Esophagus squamous epithelium (tissue), 5 donors: ENCODE results near the gene PRIMPOL. TPM values are rescaled to one million over a fixed set of nuclear protein-coding genes. Genes with fewer than 3 reads are reported as not detected.
"Not testable (repeated sequence)": the region's sequence is repeated elsewhere in the genome, so short reads cannot be mapped to it uniquely, and the experiment has no call there.

Source experiments
- DNase-seq: peaks from one replicate; lab custom pipeline; 2025; lab: John Stamatoyannopoulos, UW
- H3K27ac ChIP-seq, 4 donors: fragments of 200-600 bp; sonication (generic); one replicate each; pipeline ENCODE4 v1.5.1; 2016 to 2019; ENCODE audit warnings: mild to moderate bottlenecking in 1 of 4
- H3K27me3 ChIP-seq, 4 donors: fragments of 200-600 bp; sonication (generic); 1 replicate in 3 of 4; 2 replicates in 1 of 4; pipeline versions ENCODE4 v1.5.1 to v1.6.0; 2017 to 2021; ENCODE audit warnings: antibody characterized with exemption in 1 of 4
- H3K36me3 ChIP-seq, 3 donors: fragments of 200-600 bp; sonication (generic); one replicate each; pipeline ENCODE4 v1.5.1; 2016 to 2019
- H3K4me1 ChIP-seq, 3 donors: fragments of 200-600 bp; sonication (generic); one replicate each; pipeline ENCODE4 v1.5.1; 2017 to 2019
- H3K4me3 ChIP-seq, 4 donors: fragments of 200-600 bp; sonication (generic); 1 replicate in 3 of 4; 2 replicates in 1 of 4; pipeline ENCODE4 v1.5.1; 2016 to 2019; ENCODE audit warnings: mild to moderate bottlenecking in 2 of 4, moderate library complexity in 1 of 4
- H3K9me3 ChIP-seq, 3 donors: fragments of 200-600 bp; sonication (generic); one replicate each; pipeline ENCODE4 v1.5.1; 2016 to 2019
- POLR2A ChIP-seq, 4 donors: fragments of 450-650 bp; IDR thresholded peaks; one replicate each; pipeline ENCODE4 v1.6.1; 2017; ENCODE audit warnings: antibody characterized with exemption in 4 of 4, mild to moderate bottlenecking in 4 of 4, moderate library complexity in 3 of 4
- WGBS, 2 donors: methylation state at CpG; one replicate each; pipeline ENCODE4 v1.1.5; 2018; 5-methylcytosine and 5-hydroxymethylcytosine counted together
- intact Hi-C: fragments of 100-400 bp; cut with DNase I; formaldehyde crosslinking; loops from one replicate; pipeline ENCODE4 v1.15.0; 2022
- total RNA-seq, 4 donors: library from RNA; depleted of rRNA; stranded (reverse); fragments of >200 nt; gene quantifications; one replicate each; pipeline ENCODE4 v1.1.0, GENCODE V29; 2016
- TF ChIP-seq, protein P1 (sequence below), 6 experiments: fragments of 450-650 bp in 4 of 6; fragments of 200-600 bp in 2 of 6; sonication (generic) in 2 of 6; IDR thresholded peaks; one replicate each; pipeline ENCODE4 v1.5.1; 2016 to 2019; ENCODE audit warnings: antibody characterized with exemption in 6 of 6, mild to moderate bottlenecking in 4 of 6, moderate library complexity in 4 of 6
- donor health status: DM: yes; HTN: yes; CAD: no.

The PRIMPOL gene
- total RNA-seq, 4 donors from 2014 or later = 4.5 to 15.6 (median 10.8) TPM

GRCh38 chr4:184740980-184741391, 91.4 kb downstream of the PRIMPOL start:
- 88% methylated on average over 6 of the region's 20 CpGs; no CpG with 5 or more reads in 1 of the 2 donors for WGBS, 2 donors
- no peak for DNase-seq
- H3K36me3 ChIP-seq = no peaks in the 10 kb centered on the region
- no peak overlapping the region for H3K4me3 ChIP-seq
- no peak for TF ChIP-seq POLR2A (IDR thresholded peaks at IDR 0.05)
- TF ChIP-seq, protein P1, sequence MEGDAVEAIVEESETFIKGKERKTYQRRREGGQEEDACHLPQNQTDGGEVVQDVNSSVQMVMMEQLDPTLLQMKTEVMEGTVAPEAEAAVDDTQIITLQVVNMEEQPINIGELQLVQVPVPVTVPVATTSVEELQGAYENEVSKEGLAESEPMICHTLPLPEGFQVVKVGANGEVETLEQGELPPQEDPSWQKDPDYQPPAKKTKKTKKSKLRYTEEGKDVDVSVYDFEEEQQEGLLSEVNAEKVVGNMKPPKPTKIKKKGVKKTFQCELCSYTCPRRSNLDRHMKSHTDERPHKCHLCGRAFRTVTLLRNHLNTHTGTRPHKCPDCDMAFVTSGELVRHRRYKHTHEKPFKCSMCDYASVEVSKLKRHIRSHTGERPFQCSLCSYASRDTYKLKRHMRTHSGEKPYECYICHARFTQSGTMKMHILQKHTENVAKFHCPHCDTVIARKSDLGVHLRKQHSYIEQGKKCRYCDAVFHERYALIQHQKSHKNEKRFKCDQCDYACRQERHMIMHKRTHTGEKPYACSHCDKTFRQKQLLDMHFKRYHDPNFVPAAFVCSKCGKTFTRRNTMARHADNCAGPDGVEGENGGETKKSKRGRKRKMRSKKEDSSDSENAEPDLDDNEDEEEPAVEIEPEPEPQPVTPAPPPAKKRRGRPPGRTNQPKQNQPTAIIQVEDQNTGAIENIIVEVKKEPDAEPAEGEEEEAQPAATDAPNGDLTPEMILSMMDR (IDR thresholded peaks at IDR 0.05) = no peak
- no peaks in the 10 kb centered on the region for H3K9me3 ChIP-seq
- intact Hi-C loops = loop anchor here (10.0 kb wide), 2 partner anchors 96 to 244 kb away; partner anchors contain the start of genes CASP3 and PRIMPOL
- H3K4me1 ChIP-seq = peaks cover 3 to 20% (median 5%) of the 10 kb centered on the region in 3 donors
- no peaks in the 10 kb centered on the region for H3K27me3 ChIP-seq
- no peak overlapping the region for H3K27ac ChIP-seq

- intact Hi-C loops = loop anchor here (10.0 kb wide), 2 partner anchors 97 to 243 kb away; partner anchors contain the start of genes CASP3 and PRIMPOL
- H3K4me3 ChIP-seq, H3K36me3 ChIP-seq, H3K9me3 ChIP-seq, H3K27me3 ChIP-seq, DNase-seq, H3K27ac ChIP-seq: not testable (repeated sequence)
- H3K4me1 ChIP-seq = peaks cover 9 to 27% (median 11%) of the 10 kb centered on the region in 3 donors
- WGBS, 2 donors = 63 to 86% methylated on average over 1 of the region's 1 CpG
Measured at GRCh38 chr4:184741651-184742050, 92.1 kb downstream of the PRIMPOL start.

DNA sequence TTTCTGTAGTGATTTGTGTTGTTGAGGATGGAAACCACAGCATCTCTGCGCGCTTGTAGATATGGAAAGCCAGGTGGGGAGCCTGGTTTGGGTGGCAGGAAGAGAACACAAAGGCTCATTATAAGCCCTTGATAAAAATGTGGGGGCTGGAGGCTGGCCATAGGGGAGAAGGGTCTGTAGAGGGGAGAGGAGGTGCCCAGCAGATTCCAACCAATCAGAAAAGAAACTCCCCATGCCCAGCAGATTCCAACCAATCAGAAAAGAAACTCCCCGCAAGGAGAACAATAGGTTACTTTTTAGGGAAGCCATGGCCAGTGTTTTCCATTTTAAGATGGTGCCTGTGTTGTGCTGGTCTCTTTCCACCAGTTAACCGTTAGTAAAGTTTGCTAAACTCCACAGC, 94.1 kb downstream of the PRIMPOL start:
- Histone ChIP-seq H3K9me3 (no peaks in the 10 kb centered on the region), H3K27ac (no peak overlapping the region), H3K4me3 (no peak overlapping the region), H3K36me3 (no peaks in the 10 kb centered on the region), H3K4me1 (peaks cover 26 to 47% (median 29%) of the 10 kb centered on the region in 3 donors), H3K27me3 (no peaks in the 10 kb centered on the region)
- 88 to 95% methylated on average over 4 of the region's 4 CpGs for WGBS, 2 donors
- intact Hi-C loops = loop anchor here (10.0 kb wide), 2 partner anchors 99 to 241 kb away; partner anchors contain the start of genes CASP3 and PRIMPOL
- DNase-seq = no peak
- TF ChIP-seq, protein P1 (IDR thresholded peaks at IDR 0.05) = no peak
- no peak for TF ChIP-seq POLR2A (IDR thresholded peaks at IDR 0.05)

- no peaks in the 10 kb centered on the region for H3K27me3 ChIP-seq
- no peak for DNase-seq
- H3K36me3 ChIP-seq = no peaks in the 10 kb centered on the region
- no peak for TF ChIP-seq POLR2A (IDR thresholded peaks at IDR 0.05)
- TF ChIP-seq, protein P1 (IDR thresholded peaks at IDR 0.05) = no peak
- intact Hi-C loops = loop anchor here (10.0 kb wide), 2 partner anchors 99 to 241 kb away; partner anchors contain the start of genes CASP3 and PRIMPOL
- H3K4me3 ChIP-seq = no peak overlapping the region
- H3K27ac ChIP-seq = no peak overlapping the region
- WGBS, 2 donors = 89 to 91% methylated on average over 10 of the region's 10 CpGs
- H3K4me1 ChIP-seq = peaks cover 32 to 53% (median 34%) of the 10 kb centered on the region in 3 donors
- no peaks in the 10 kb centered on the region for H3K9me3 ChIP-seq
Measured at GRCh38 chr4:184744236-184744635, 94.7 kb downstream of the PRIMPOL start.

Other genes with a start within 250 kb of the PRIMPOL start
- gene IRF2, start 175.2 kb upstream of the PRIMPOL start, total RNA-seq = 10 to 100 TPM; 16.6 to 30.2 (median 23.4) TPM
- 10 to 100 TPM; 22.9 to 48.0 (median 28.5) TPM for gene CASP3, start 291 bp upstream of the PRIMPOL start, total RNA-seq
- gene CENPU, start 84.4 kb downstream of the PRIMPOL start, total RNA-seq = 10 to 100 TPM in 3 of 4 donors, 1 to 10 TPM in 1; 4.8 to 34.6 (median 18.1) TPM
- gene ACSL1, start 176.2 kb downstream of the PRIMPOL start, total RNA-seq = 100 to 1,000 TPM in 1 of 4 donors, 10 to 100 TPM in 3; 59.7 to 101 (median 73.8) TPM